Neural cell (in vitro differentiated cells): ENCODE data around the gene NEDD4L. TPM values are rescaled to one million over a fixed set of nuclear protein-coding genes. Genes with fewer than 3 reads are reported as not detected.

Experiments used
- H2AFZ ChIP-seq: fragments of 200-600, 300-800 bp; sonication (generic), shearing (Covaris generic); 2 replicates; pipeline ENCODE4 v1.6.0; 2014; ENCODE audit warnings: low read depth, mild to moderate bottlenecking, antibody characterized with exemption, low read length, moderate library complexity
- H3F3A ChIP-seq: fragments of 200-600 bp; shearing (Covaris generic); 2 replicates; pipeline ENCODE4 v1.6.1; 2016; ENCODE audit warnings: mild to moderate bottlenecking, moderate library complexity, mixed read lengths, antibody characterized with exemption, low read length; ENCODE audit not compliant: insufficient read depth, poor library complexity, severe bottlenecking
- H3K27ac ChIP-seq: fragments of 200-600, 300-800 bp; sonication (generic), shearing (Covaris generic); 2 replicates; pipeline ENCODE4 v1.5.1; 2014; ENCODE audit warnings: mild to moderate bottlenecking, low read length, moderate library complexity
- H3K27me3 ChIP-seq: fragments of 300-800, 200-600 bp; sonication (generic), shearing (Covaris generic); 2 replicates; pipeline ENCODE4 v1.6.0; 2014; ENCODE audit warnings: mild to moderate bottlenecking, low read depth, low read length, moderate library complexity; ENCODE audit not compliant: insufficient read depth
- H3K36me3 ChIP-seq: fragments of 300-800, 200-600 bp; sonication (generic), shearing (Covaris generic); 2 replicates; pipeline ENCODE4 v1.5.1; 2014; ENCODE audit warnings: mild to moderate bottlenecking, antibody characterized with exemption, low read length, moderate library complexity; ENCODE audit not compliant: insufficient read depth
- H3K4me2 ChIP-seq: fragments of 300-800, 200-600 bp; sonication (generic), shearing (Covaris generic); 2 replicates; pipeline ENCODE4 v1.6.0; 2014; ENCODE audit warnings: mild to moderate bottlenecking, low read length
- H3K4me3 ChIP-seq: fragments of 300-800, 200-600 bp; sonication (generic), shearing (Covaris generic); 2 replicates; pipeline ENCODE4 v1.5.1; 2014; ENCODE audit warnings: mild to moderate bottlenecking, low read length, moderate library complexity
- H3K79me2 ChIP-seq: fragments of 200-600 bp; shearing (Covaris generic); replicated peaks from 2 replicates; pipeline ENCODE4 v1.6.0; 2014; ENCODE audit warnings: mild to moderate bottlenecking, low read length, moderate library complexity; ENCODE audit not compliant: insufficient read depth
- H3K9ac ChIP-seq: fragments of 300-800, 200-600 bp; sonication (generic), shearing (Covaris generic); 2 replicates; pipeline ENCODE4 v1.6.1; 2016; ENCODE audit warnings: mild to moderate bottlenecking, low read length, mixed read lengths
- H3K9me2 ChIP-seq: fragments of 200-600 bp; shearing (Covaris generic); 2 replicates; pipeline ENCODE4 v1.6.1; 2016; ENCODE audit warnings: mild to moderate bottlenecking, low read length, mixed read lengths; ENCODE audit not compliant: insufficient read depth
- H3K9me3 ChIP-seq: fragments of 200-600, 300-800 bp; sonication (generic), shearing (Covaris generic); 2 replicates; pipeline ENCODE4 v1.6.1; 2016; ENCODE audit warnings: mild to moderate bottlenecking, mixed run types, low read length, moderate library complexity, mixed read lengths
- H4K20me1 ChIP-seq: fragments of 200-600 bp; shearing (Covaris generic); 2 replicates; pipeline ENCODE4 v1.6.1; 2016; ENCODE audit warnings: mild to moderate bottlenecking, mixed run types; ENCODE audit not compliant: insufficient read depth
- CTCF ChIP-seq: fragments of 450-650 bp; IDR thresholded peaks from 2 replicates; pipeline ENCODE4 v1.5.1; 2014; ENCODE audit warnings: antibody characterized with exemption, mild to moderate bottlenecking, moderate library complexity; ENCODE audit not compliant: poor library complexity, severe bottlenecking
- EP300 ChIP-seq: fragments of 450-650 bp; conservative IDR thresholded peaks from 2 replicates; pipeline ENCODE4 v1.6.1; 2014; ENCODE audit warnings: antibody characterized with exemption, mild to moderate bottlenecking, moderate library complexity; ENCODE audit not compliant: poor library complexity, severe bottlenecking
- EZH2 ChIP-seq: fragments of 200-600, 300-800 bp; shearing (Covaris generic), sonication (generic); IDR thresholded peaks from 2 replicates; pipeline ENCODE4 v1.6.1; 2014; ENCODE audit warnings: antibody characterized with exemption, low read length, borderline replicate concordance, mild to moderate bottlenecking; ENCODE audit not compliant: insufficient read depth, poor library complexity, severe bottlenecking
- MXI1 ChIP-seq: fragments of 450-650 bp; conservative IDR thresholded peaks from 2 replicates; pipeline ENCODE4 v1.6.1; 2014; ENCODE audit warnings: antibody characterized with exemption, mild to moderate bottlenecking; ENCODE audit not compliant: poor library complexity, severe bottlenecking
- POLR2AphosphoS5 ChIP-seq: IDR thresholded peaks from 2 replicates; pipeline ENCODE4 v1.6.1; 2012
- RAD21 ChIP-seq: fragments of 450-650 bp; conservative IDR thresholded peaks from 2 replicates; pipeline ENCODE4 v1.6.1; 2014; ENCODE audit warnings: antibody characterized with exemption, mild to moderate bottlenecking, moderate library complexity
- REST ChIP-seq: IDR thresholded peaks from 2 replicates; pipeline ENCODE4 v1.6.1; 2012; ENCODE audit warnings: borderline replicate concordance
- SMC3 ChIP-seq: fragments of 450-650 bp; conservative IDR thresholded peaks from 2 replicates; pipeline ENCODE4 v1.6.1; 2014; ENCODE audit warnings: antibody characterized with exemption, mild to moderate bottlenecking, moderate library complexity; ENCODE audit not compliant: poor library complexity
- TAF1 ChIP-seq: IDR thresholded peaks from 2 replicates; pipeline ENCODE4 v1.6.1; 2012; ENCODE audit warnings: low read depth
- polyA plus RNA-seq: library from polyadenylated mRNA; depleted of rRNA; stranded (reverse); fragments of >200 nt; gene quantifications from 2 replicates; pipeline ENCODE4 v1.2.3, GENCODE V29; 2014

Gene NEDD4L
- polyA plus RNA-seq, 1 donor from 2014 or later = 97.9 TPM

- Histone ChIP-seq H3F3A (no peaks in the 10 kb centered on the region), H4K20me1 (peaks cover 4% of the 10 kb centered on the region), H3K4me3 (no peak overlapping the region), H3K27me3 (no peaks in the 10 kb centered on the region), H3K27ac (no peak overlapping the region), H3K79me2 (peaks cover 17% of the 10 kb centered on the region), H3K9me3 (no peaks in the 10 kb centered on the region), H3K9ac (no peak overlapping the region), H3K36me3 (no peaks in the 10 kb centered on the region), H3K9me2 (no peaks in the 10 kb centered on the region), H3K4me2 (no peak overlapping the region), H2AFZ (no peak overlapping the region)
- TF ChIP-seq REST (no peak), CTCF (no peak), RAD21 (no peak), EZH2 (no peak), TAF1 (no peak), MXI1 (no peak), POLR2AphosphoS5 (no peak), SMC3 (no peak), EP300 (no peak)
Measured at GRCh38 chr18:58302811-58303210, 258.8 kb downstream of the NEDD4L start.

- Histone ChIP-seq H2AFZ (no peak overlapping the region), H3F3A (no peaks in the 10 kb centered on the region), H4K20me1 (peaks cover 4% of the 10 kb centered on the region), H3K79me2 (peaks cover 17% of the 10 kb centered on the region), H3K36me3 (no peaks in the 10 kb centered on the region), H3K27me3 (no peaks in the 10 kb centered on the region), H3K4me3 (no peak overlapping the region), H3K9me2 (no peaks in the 10 kb centered on the region), H3K27ac (no peak overlapping the region), H3K4me2 (no peak overlapping the region), H3K9ac (no peak overlapping the region), H3K9me3 (no peaks in the 10 kb centered on the region)
- TF ChIP-seq EZH2 (no peak), TAF1 (no peak), REST (no peak), SMC3 (no peak), RAD21 (no peak), EP300 (no peak), CTCF (no peak), POLR2AphosphoS5 (no peak), MXI1 (no peak)
Measured at GRCh38 chr18:58303363-58303762, 259.3 kb downstream of the NEDD4L start.
